Islet of Langerhans (tissue), 1 donor: ENCODE data around the gene GK.
"Not testable (repeated sequence)": the region's sequence is repeated elsewhere in the genome, so short reads cannot be mapped to it uniquely, and the experiment has no call there.

Source experiments
- FAIRE-seq: peaks from one replicate; lab custom pipeline; 2011; peaks lifted over from hg19 to GRCh38; lab: Jason Lieb, UNC

Gene GK

GRCh38 chrX:30653415-30654131 lies at the start of gene GK:
GK (plus strand) TSS chrX:30653423; CDS start chrX:30653538, 115 bp downstream.
- FAIRE-seq: no peak

GRCh38 chrX:30607155-30607554 lies 46.1 kb upstream of the GK start:
- no peak for FAIRE-seq

GRCh38 chrX:30610026-30610425 lies 43.2 kb upstream of the GK start:
- no peak for FAIRE-seq

GRCh38 chrX:30612250-30612655 lies 41.0 kb upstream of the GK start:
- FAIRE-seq: no peak

- FAIRE-seq: no peak
These were observed 39.5 kb upstream of the GK start for GRCh38 chrX:30613721-30614120.

GRCh38 chrX:30615229-30615628 lies 38.0 kb upstream of the GK start:
- FAIRE-seq: no peak

- no peak for FAIRE-seq
These were observed 35.0 kb upstream of the GK start for GRCh38 chrX:30618160-30618765.

- FAIRE-seq: no peak
These were observed 33.1 kb upstream of the GK start for GRCh38 chrX:30620125-30620524.

- FAIRE-seq: no peak
These were observed 32.1 kb upstream of the GK start for GRCh38 chrX:30620980-30621618.

GRCh38 chrX:30622361-30622760 lies 30.9 kb upstream of the GK start:
- FAIRE-seq: no peak

GRCh38 chrX:30626402-30626801 lies 26.8 kb upstream of the GK start:
- peak; percentile 27 for FAIRE-seq

GRCh38 chrX:30627818-30628652 lies 25.2 kb upstream of the GK start:
- FAIRE-seq: no peak

GRCh38 chrX:30634070-30634469 lies 19.2 kb upstream of the GK start:
- not testable (repeated sequence) for FAIRE-seq

- FAIRE-seq: no peak
These were observed 17.6 kb upstream of the GK start for GRCh38 chrX:30635630-30636029.

GRCh38 chrX:30637874-30638815 lies 15.1 kb upstream of the GK start:
- FAIRE-seq: no peak

- not testable (repeated sequence) for FAIRE-seq
These were observed 13.5 kb upstream of the GK start for GRCh38 chrX:30639702-30640101.

- no peak for FAIRE-seq
These were observed 10.6 kb upstream of the GK start for GRCh38 chrX:30642642-30643041.

- no peak for FAIRE-seq
These were observed 9.9 kb upstream of the GK start for GRCh38 chrX:30643313-30643821.

- FAIRE-seq: no peak
These were observed 3.4 kb upstream of the GK start for GRCh38 chrX:30649859-30650258.

- no peak for FAIRE-seq
These were observed 452 bp upstream of the GK start for GRCh38 chrX:30652527-30653414.
